ENCODE measurements around the gene MEIS1. TPM values are rescaled to one million over a fixed set of nuclear protein-coding genes. Genes with fewer than 3 reads are reported as not detected.

Gene MEIS1
- total RNA-seq, 2 experiments from 2014 or later: 5.4 to 7.3 TPM

- no TSS peak for BruUV-seq (replicated peaks)
- Histone ChIP-seq H4K20me1 (ENCODE audit: insufficient read depth, low read length) (no peaks in the 10 kb centered on the region), H3K36me3 (ENCODE audit: insufficient read depth, low read length) (no peaks in the 10 kb centered on the region), H3K4me2 (ENCODE audit: low read length) (no peak overlapping the region), H3K9me2 (ENCODE audit: insufficient read depth, low read length) (no peaks in the 10 kb centered on the region), H3K9me3 (ENCODE audit: low read length) (no peaks in the 10 kb centered on the region), H3K4me3 (ENCODE audit: low read depth, low read length, poor library complexity, severe bottlenecking) (no peak overlapping the region), H3K4me1 (ENCODE audit: insufficient read depth, low read length, poor library complexity, severe bottlenecking) (no peaks in the 10 kb centered on the region), H3K27ac (ENCODE audit: low read depth, low read length, poor library complexity, severe bottlenecking) (no peak overlapping the region), H2AFZ (ENCODE audit: low read length) (no peak overlapping the region), H3K79me2 (ENCODE audit: insufficient read depth, low read depth, low read length) (no peaks in the 10 kb centered on the region)
- POLR2A ChIA-PET: no interaction called here
- intact Hi-C loops (cut with micrococcal nuclease; ENCODE audit: unreplicated experiment): no loop called here
- no peak for TF ChIP-seq EZH2phosphoT487 (IDR thresholded peaks at IDR 0.05; ENCODE audit: borderline replicate concordance, low read depth, low read length)
- TF ChIP-seq, protein P1, sequence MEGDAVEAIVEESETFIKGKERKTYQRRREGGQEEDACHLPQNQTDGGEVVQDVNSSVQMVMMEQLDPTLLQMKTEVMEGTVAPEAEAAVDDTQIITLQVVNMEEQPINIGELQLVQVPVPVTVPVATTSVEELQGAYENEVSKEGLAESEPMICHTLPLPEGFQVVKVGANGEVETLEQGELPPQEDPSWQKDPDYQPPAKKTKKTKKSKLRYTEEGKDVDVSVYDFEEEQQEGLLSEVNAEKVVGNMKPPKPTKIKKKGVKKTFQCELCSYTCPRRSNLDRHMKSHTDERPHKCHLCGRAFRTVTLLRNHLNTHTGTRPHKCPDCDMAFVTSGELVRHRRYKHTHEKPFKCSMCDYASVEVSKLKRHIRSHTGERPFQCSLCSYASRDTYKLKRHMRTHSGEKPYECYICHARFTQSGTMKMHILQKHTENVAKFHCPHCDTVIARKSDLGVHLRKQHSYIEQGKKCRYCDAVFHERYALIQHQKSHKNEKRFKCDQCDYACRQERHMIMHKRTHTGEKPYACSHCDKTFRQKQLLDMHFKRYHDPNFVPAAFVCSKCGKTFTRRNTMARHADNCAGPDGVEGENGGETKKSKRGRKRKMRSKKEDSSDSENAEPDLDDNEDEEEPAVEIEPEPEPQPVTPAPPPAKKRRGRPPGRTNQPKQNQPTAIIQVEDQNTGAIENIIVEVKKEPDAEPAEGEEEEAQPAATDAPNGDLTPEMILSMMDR (conservative IDR thresholded peaks at IDR 0.05; ENCODE audit: low read length): no peak
- DNase-seq (ENCODE audit: low spot score): no peak
- CTCF ChIA-PET (ENCODE audit: unreplicated experiment): no interaction called here
Observed at GRCh38 chr2:66581339-66582103, 146.6 kb downstream of the MEIS1 start.

DNA sequence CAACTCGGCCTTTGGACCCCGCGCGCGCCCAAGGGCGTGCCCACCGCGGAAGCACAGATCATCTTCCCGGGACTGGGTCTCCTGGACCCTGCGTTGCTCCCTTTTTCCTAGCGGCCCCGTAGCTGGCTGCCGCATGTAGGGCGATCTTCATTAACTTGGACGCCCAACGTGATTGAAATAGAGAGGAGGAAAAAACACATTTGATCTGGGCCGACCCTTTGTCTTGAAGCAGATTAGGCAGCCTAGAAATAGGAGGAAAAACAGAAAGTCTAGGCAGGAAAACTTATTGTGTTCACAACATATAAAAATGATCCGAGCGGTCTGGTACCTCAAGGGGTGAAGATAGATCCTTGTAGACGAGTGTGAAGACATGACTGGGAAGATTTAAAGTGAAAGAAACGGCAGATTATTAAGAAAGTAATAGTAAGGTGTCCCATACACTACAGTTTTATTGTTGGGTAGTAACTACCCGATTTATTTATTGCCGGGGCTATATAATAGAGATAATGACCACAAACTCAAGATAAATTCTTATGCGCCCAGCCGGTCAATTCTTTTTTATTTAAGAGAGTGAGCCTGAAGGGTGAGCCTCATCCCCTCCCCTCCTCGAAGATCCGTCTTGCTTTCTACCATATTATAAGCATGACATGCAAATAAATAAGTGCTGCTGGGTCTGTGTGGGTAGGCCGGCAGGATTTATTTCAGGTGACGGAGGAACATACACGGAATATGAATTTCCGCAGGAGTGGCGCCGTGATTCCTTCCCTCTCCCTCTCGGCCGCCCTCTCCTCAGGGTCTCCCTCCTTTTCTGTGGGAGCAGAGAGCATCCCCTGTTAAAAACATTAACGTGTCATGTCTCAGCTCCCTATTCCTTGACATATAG lies 147.4 kb downstream of the MEIS1 start:
- DNase-seq (ENCODE audit: low spot score): no peak
- H3K79me2 ChIP-seq (ENCODE audit: insufficient read depth, low read depth, low read length): no peaks in the 10 kb centered on the region
- H2AFZ ChIP-seq (ENCODE audit: low read length): no peak overlapping the region
- H3K9me3 ChIP-seq (ENCODE audit: low read length): no peaks in the 10 kb centered on the region
- no peak overlapping the region for H3K4me2 ChIP-seq (ENCODE audit: low read length)
- H3K27ac ChIP-seq (ENCODE audit: low read depth, low read length, poor library complexity, severe bottlenecking): no peak overlapping the region
- TF ChIP-seq, protein P1 (conservative IDR thresholded peaks at IDR 0.05; ENCODE audit: low read length): no peak
- TF ChIP-seq EZH2phosphoT487 (IDR thresholded peaks at IDR 0.05; ENCODE audit: borderline replicate concordance, low read depth, low read length): no peak
- ChIA-PET CTCF (ENCODE audit: unreplicated experiment) (no interaction called here), POLR2A (no interaction called here)
- no peaks in the 10 kb centered on the region for H3K9me2 ChIP-seq (ENCODE audit: insufficient read depth, low read length)
- H4K20me1 ChIP-seq (ENCODE audit: insufficient read depth, low read length): no peaks in the 10 kb centered on the region
- intact Hi-C loops (cut with micrococcal nuclease; ENCODE audit: unreplicated experiment): no loop called here
- no peaks in the 10 kb centered on the region for H3K4me1 ChIP-seq (ENCODE audit: insufficient read depth, low read length, poor library complexity, severe bottlenecking)
- no peaks in the 10 kb centered on the region for H3K36me3 ChIP-seq (ENCODE audit: insufficient read depth, low read length)
- BruUV-seq (replicated peaks): no TSS peak
- no peak overlapping the region for H3K4me3 ChIP-seq (ENCODE audit: low read depth, low read length, poor library complexity, severe bottlenecking)
